ENCODE results near the gene ARHGAP6.
"Not testable (repeated sequence)": the region's sequence is repeated elsewhere in the genome, so short reads cannot be mapped to it uniquely, and the experiment has no call there.

The ARHGAP6 gene

GRCh38 chrX:11135564-11136185, 530.0 kb downstream of the ARHGAP6 start:
- ATAC-seq, result no peak

GRCh38 chrX:11131146-11131545, 534.6 kb downstream of the ARHGAP6 start:
- ATAC-seq, result no peak

GRCh38 chrX:11130136-11130535, 535.6 kb downstream of the ARHGAP6 start:
- no peak for ATAC-seq

- ATAC-seq, result no peak
These were observed 536.1 kb downstream of the ARHGAP6 start for GRCh38 chrX:11129534-11130105.

- ATAC-seq, result no peak
These were observed 540.7 kb downstream of the ARHGAP6 start for GRCh38 chrX:11125060-11125459.

- ATAC-seq, result no peak
These were observed 541.6 kb downstream of the ARHGAP6 start for GRCh38 chrX:11124112-11124511.

- ATAC-seq, result not testable (repeated sequence)
These were observed 542.6 kb downstream of the ARHGAP6 start for GRCh38 chrX:11123087-11123486.

- ATAC-seq, result no peak
These were observed 546.3 kb downstream of the ARHGAP6 start for GRCh38 chrX:11119313-11119943.

- ATAC-seq, result no peak
These were observed 548.0 kb downstream of the ARHGAP6 start for GRCh38 chrX:11117745-11118144.

GRCh38 chrX:11113731-11114130, 552.0 kb downstream of the ARHGAP6 start:
- no peak for ATAC-seq

GRCh38 chrX:11111947-11112346, 553.8 kb downstream of the ARHGAP6 start:
- ATAC-seq, result no peak

GRCh38 chrX:11111037-11111851, 554.5 kb downstream of the ARHGAP6 start, which contains the start of gene HCCS:
HCCS (plus strand) TSS chrX:11111332; CDS start chrX:11112061, 729 bp downstream.
- peak; percentile 87 to 91 for ATAC-seq

GRCh38 chrX:11109968-11110367, 555.8 kb downstream of the ARHGAP6 start:
- ATAC-seq, result no peak

- no peak for ATAC-seq
These were observed 557.3 kb downstream of the ARHGAP6 start for GRCh38 chrX:11108253-11108941.

GRCh38 chrX:11105080-11105479, 560.6 kb downstream of the ARHGAP6 start:
- no peak for ATAC-seq

- peak in 1 of 2 donors; percentile 43 for ATAC-seq
These were observed 562.0 kb downstream of the ARHGAP6 start for GRCh38 chrX:11103751-11104150.

GRCh38 chrX:11103006-11103405, 562.7 kb downstream of the ARHGAP6 start:
- no peak for ATAC-seq

GRCh38 chrX:11100281-11101035, 565.3 kb downstream of the ARHGAP6 start:
- no peak for ATAC-seq

- no peak for ATAC-seq
These were observed 566.3 kb downstream of the ARHGAP6 start for GRCh38 chrX:11099465-11099864.

- ATAC-seq, result no peak
These were observed 567.8 kb downstream of the ARHGAP6 start for GRCh38 chrX:11097933-11098332.

GRCh38 chrX:11089802-11090201, 575.9 kb downstream of the ARHGAP6 start:
- no peak for ATAC-seq
